ENCODE results near the gene OPTN. TPM values are rescaled to one million over a fixed set of nuclear protein-coding genes. Genes with fewer than 3 reads are reported as not detected.
A peak's percentile ranks its signal among the peaks of the same experiment; 100 is the strongest.
"Not testable (repeated sequence)": the region's sequence is repeated elsewhere in the genome, so short reads cannot be mapped to it uniquely, and the experiment has no call there.

Gene OPTN
- total RNA-seq, 1 donor from 2014 or later, result 54.1 TPM

DNA sequence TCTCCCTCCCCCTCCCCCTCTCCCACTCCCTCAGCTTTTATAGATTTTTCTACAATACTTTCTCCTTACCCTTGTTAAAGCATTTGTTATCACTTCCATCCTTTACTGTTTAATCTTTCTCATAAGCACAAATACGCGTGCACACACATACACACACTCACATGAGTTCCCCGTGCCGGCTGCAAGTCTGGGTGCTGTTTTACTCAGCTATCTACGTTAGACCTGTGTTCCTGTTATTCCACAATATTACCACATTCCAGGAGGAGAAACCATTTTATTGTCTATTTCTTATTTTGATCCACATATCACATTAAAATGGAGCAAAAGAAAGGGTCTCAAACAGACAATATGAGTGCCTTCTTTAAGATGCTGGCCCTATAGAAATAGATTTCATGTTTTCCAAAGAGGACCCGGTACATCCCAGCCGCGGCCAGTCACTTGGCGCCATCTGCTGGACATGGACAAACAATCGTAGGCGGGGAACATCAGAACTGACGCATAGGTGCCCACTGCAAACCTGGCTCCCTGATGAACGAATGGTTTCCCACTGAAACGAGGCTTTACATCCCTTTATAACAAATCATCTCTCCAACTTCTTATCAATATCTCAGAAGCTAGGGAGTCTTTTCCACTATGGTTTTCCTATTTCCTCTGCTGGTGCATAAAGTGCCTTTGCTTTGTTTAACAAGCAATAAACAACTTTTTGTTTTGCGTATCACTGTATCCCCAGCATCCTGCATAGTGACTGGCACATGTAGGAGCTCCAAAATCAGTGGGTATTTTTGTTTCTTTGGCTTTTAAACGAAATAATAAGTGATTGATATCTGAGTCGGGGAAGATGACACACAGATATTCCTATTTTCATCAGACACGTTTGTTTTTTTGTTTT is 25.2 kb upstream of the OPTN start:
- Mint-ChIP-seq H3K9me3 (peaks cover 9% of the 10 kb centered on the region), H3K4me3 (no peak overlapping the region), H3K27ac (no peak overlapping the region), H3K36me3 (ENCODE audit: low read depth) (no peaks in the 10 kb centered on the region), H3K4me1 (ENCODE audit: low read depth) (peaks cover 8% of the 10 kb centered on the region), H3K27me3 (ENCODE audit: insufficient read depth) (peaks cover 24% of the 10 kb centered on the region)
- DNase-seq (ENCODE audit: low spot score), result peak; percentile 29
- intact Hi-C loops (cut with micrococcal nuclease), result loop anchor here (1.0 to 5.0 kb wide), 3 partner anchors 24 to 363 kb away; no protein-coding TSS in a partner anchor

DNA sequence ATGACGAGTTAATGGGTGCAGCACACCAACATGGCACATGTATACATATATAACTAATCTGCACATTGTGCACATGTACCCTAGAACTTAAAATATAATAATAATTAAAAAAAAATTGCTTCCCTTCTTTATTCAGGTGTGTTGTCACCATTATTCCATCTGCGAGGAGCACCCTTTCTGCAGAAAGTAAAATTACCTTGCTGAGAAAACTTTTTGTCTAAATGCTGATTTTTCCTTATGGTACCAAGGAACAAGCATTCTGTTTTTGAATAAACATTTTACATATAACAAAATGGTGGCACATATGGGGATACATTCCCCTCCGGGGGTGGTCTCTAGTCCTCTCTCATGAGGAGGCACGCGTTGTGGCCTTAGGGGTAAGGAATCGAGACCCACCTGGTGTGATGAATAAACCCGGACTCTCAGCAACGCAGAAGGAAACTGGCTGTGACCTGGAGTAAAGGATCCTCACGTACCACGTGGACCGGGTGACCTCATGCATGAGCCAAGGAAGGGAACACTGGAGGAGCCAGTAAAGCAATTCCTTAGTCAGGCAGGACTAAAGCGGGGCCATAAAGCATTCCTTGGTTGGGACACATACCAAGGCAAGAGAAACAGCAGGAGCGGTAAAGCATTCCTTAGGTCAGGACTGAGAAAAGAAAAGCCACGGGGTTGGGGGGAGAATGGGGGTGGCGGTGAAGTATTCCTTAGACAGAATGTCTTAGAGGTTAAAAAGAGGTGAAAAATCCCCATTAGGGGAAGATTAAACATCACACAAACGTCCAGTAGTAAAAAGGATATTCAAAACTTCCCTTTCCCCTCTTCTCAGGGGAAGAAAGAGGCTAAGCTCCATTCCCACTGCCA is 20.8 kb upstream of the OPTN start:
- H3K4me1 Mint-ChIP-seq (ENCODE audit: low read depth), result peaks cover 8% of the 10 kb centered on the region
- no peaks in the 10 kb centered on the region for H3K36me3 Mint-ChIP-seq (ENCODE audit: low read depth)
- peaks cover 31% of the 10 kb centered on the region for H3K9me3 Mint-ChIP-seq
- no peak for DNase-seq (ENCODE audit: low spot score)
- H3K27ac Mint-ChIP-seq, result no peak overlapping the region
- intact Hi-C loops (cut with micrococcal nuclease), result no loop called here
- no peak overlapping the region for H3K4me3 Mint-ChIP-seq
- H3K27me3 Mint-ChIP-seq (ENCODE audit: insufficient read depth), result peaks cover 19% of the 10 kb centered on the region

DNA sequence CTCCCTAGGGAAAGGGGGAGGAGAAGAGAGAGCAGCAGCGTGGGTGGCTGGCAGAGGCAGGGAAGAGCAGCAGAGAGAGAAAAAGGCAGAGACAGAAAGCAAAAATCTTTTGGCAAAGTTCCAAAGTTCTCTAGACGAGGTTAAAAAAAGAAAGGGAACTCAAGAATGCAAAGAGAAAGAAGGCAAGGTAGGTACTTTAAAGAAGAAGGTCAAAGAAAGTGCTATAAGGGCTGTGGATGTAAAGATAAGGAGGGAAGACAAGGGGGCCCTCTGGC is 20.2 kb upstream of the OPTN start:
- Mint-ChIP-seq H3K4me3 (no peak overlapping the region), H3K9me3 (peaks cover 35% of the 10 kb centered on the region), H3K36me3 (ENCODE audit: low read depth) (peaks cover 1% of the 10 kb centered on the region), H3K27me3 (ENCODE audit: insufficient read depth) (peaks cover 16% of the 10 kb centered on the region), H3K4me1 (ENCODE audit: low read depth) (peaks cover 5% of the 10 kb centered on the region), H3K27ac (no peak overlapping the region)
- no peak for DNase-seq (ENCODE audit: low spot score)
- intact Hi-C loops (cut with micrococcal nuclease), result no loop called here

- H3K27me3 Mint-ChIP-seq (ENCODE audit: insufficient read depth), result peaks cover 7% of the 10 kb centered on the region
- H3K36me3 Mint-ChIP-seq (ENCODE audit: low read depth), result peaks cover 1% of the 10 kb centered on the region
- intact Hi-C loops (cut with micrococcal nuclease), result no loop called here
- H3K4me3 Mint-ChIP-seq, result no peak overlapping the region
- no peak overlapping the region for H3K27ac Mint-ChIP-seq
- no peaks in the 10 kb centered on the region for H3K4me1 Mint-ChIP-seq (ENCODE audit: low read depth)
- DNase-seq (ENCODE audit: low spot score), result no peak
- peaks cover 38% of the 10 kb centered on the region for H3K9me3 Mint-ChIP-seq
These were observed 19.3 kb upstream of the OPTN start for GRCh38 chr10:13080643-13081042.

- H3K4me3 Mint-ChIP-seq; H3K36me3 Mint-ChIP-seq (ENCODE audit: low read depth); H3K4me1 Mint-ChIP-seq (ENCODE audit: low read depth); H3K27me3 Mint-ChIP-seq (ENCODE audit: insufficient read depth); H3K27ac Mint-ChIP-seq; DNase-seq (ENCODE audit: low spot score); intact Hi-C loops (cut with micrococcal nuclease): not testable (repeated sequence)
- peaks cover 33% of the 10 kb centered on the region for H3K9me3 Mint-ChIP-seq
These were observed 16.3 kb upstream of the OPTN start for GRCh38 chr10:13083700-13084099.

DNA sequence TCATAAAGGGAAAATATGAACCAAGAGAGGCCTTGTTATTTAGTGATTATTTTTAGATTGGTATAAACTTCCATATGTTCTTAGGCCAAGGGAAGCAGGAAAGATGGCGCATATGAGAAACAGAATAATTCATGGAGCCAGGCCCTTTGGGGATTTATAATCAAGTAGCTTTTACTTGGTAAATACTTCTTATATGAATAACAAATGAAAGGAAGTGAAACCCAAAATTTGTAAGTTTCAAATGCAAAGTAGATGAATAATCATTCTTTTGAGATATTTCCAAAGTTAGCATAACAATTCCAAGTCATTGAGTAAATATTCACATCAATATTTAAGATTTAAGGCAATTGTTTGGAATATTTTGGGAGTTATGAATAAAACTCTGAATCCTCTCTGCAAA is 13.9 kb upstream of the OPTN start:
- Mint-ChIP-seq H3K27ac (no peak overlapping the region), H3K36me3 (ENCODE audit: low read depth) (peaks cover 1% of the 10 kb centered on the region), H3K27me3 (ENCODE audit: insufficient read depth) (peaks cover 2% of the 10 kb centered on the region), H3K9me3 (peaks cover 23% of the 10 kb centered on the region), H3K4me3 (no peak overlapping the region), H3K4me1 (ENCODE audit: low read depth) (peaks cover 6% of the 10 kb centered on the region)
- no peak for DNase-seq (ENCODE audit: low spot score)
- intact Hi-C loops (cut with micrococcal nuclease), result loop anchor here (5.0 kb wide), 1 partner anchor 184 kb away; no protein-coding TSS in a partner anchor

DNA sequence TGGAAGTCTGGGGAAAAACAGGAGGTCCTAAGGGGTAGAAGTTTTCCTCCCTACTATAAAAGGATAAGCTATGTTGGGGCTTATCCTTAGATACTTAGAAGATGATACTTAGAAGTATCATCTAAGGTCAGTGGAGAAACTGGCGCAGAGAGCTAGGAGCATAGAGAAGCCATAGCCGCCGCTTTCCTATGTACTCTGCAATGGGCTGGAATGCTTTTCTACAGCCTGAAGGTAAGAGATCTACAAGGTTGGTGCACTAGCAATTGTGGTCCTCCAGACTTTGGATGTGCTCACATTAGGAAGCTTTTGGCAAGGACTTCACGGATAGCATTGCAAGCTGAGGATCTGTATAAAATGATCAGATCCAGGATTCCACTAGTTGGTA is 12.4 kb upstream of the OPTN start:
- intact Hi-C loops (cut with micrococcal nuclease), result loop anchor here (5.0 kb wide), 1 partner anchor 185 kb away; no protein-coding TSS in a partner anchor
- Mint-ChIP-seq H3K9me3 (peaks cover 13% of the 10 kb centered on the region), H3K36me3 (ENCODE audit: low read depth) (peaks cover 1% of the 10 kb centered on the region), H3K27me3 (ENCODE audit: insufficient read depth) (peaks cover 4% of the 10 kb centered on the region), H3K4me3 (no peak overlapping the region), H3K4me1 (ENCODE audit: low read depth) (peaks cover 6% of the 10 kb centered on the region), H3K27ac (no peak overlapping the region)
- no peak for DNase-seq (ENCODE audit: low spot score)

DNA sequence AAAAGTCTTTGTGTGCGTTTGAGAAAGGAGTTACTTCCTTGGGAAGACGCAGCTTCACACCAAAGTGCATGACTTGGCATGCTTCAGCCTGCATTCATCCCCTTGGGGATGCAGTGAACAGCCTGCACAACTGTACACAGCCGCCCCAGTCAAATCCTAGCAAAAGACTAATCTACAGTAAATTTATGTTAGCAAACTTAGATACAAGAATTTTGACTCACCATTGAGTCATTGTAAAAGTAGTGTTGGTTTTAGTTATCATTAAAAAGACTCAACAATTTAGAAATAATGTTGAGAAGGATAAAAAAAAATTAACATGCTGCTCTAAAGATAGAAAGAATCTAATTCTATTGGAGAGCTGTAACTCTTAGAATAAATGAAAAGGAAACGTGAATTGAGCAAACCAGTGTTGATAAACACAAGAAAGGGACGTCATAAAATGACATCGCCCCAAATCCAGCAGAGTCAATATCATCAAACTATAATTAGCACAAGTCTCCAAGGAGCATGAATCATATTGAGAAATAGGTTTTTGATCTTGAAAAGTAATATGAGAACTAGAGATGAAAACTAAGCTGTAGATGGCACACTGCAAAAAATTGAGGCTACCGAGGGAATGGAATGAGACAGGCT is 11.9 kb upstream of the OPTN start:
- no peak for DNase-seq (ENCODE audit: low spot score)
- Mint-ChIP-seq H3K9me3 (peaks cover 13% of the 10 kb centered on the region), H3K4me1 (ENCODE audit: low read depth) (peaks cover 6% of the 10 kb centered on the region), H3K36me3 (ENCODE audit: low read depth) (peaks cover 1% of the 10 kb centered on the region), H3K4me3 (no peak overlapping the region), H3K27me3 (ENCODE audit: insufficient read depth) (peaks cover 4% of the 10 kb centered on the region), H3K27ac (no peak overlapping the region)
- intact Hi-C loops (cut with micrococcal nuclease), result loop anchor here (5.0 kb wide), 1 partner anchor 186 kb away; no protein-coding TSS in a partner anchor

DNA sequence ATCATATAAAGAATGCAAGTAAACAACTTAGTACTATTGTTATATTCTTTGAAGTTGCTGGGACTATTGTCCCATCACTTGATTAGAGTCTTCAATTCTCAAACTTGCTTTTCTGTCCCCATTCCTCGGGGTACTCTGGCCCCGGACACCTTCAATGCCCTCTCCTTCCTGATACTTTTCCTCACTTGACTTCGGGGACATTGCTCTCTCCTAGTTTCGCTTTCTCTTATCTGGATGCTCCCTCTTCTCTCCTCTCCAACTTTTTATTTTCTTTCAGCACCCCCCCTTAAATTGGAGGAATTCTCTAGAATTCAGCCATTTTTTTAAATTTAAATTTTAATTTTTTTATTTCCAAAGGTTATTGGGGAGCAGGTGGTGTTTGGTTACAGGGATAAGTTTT is 10.6 kb upstream of the OPTN start:
- H3K4me1 Mint-ChIP-seq (ENCODE audit: low read depth), result peaks cover 6% of the 10 kb centered on the region
- no peak for DNase-seq (ENCODE audit: low spot score)
- no peak overlapping the region for H3K4me3 Mint-ChIP-seq
- peaks cover 1% of the 10 kb centered on the region for H3K36me3 Mint-ChIP-seq (ENCODE audit: low read depth)
- peaks cover 7% of the 10 kb centered on the region for H3K9me3 Mint-ChIP-seq
- no peak overlapping the region for H3K27ac Mint-ChIP-seq
- peaks cover 4% of the 10 kb centered on the region for H3K27me3 Mint-ChIP-seq (ENCODE audit: insufficient read depth)
- intact Hi-C loops (cut with micrococcal nuclease), result loop anchor here (5.0 kb wide), 1 partner anchor 187 kb away; no protein-coding TSS in a partner anchor

GRCh38 chr10:13090289-13090688 is 9.7 kb upstream of the OPTN start:
- intact Hi-C loops (cut with micrococcal nuclease), result loop anchor here (10.0 kb wide), 1 partner anchor 745 kb away; the partner anchor contains the start of gene CAMK1D
- Mint-ChIP-seq H3K27ac (no peak overlapping the region), H3K9me3 (no peaks in the 10 kb centered on the region), H3K36me3 (ENCODE audit: low read depth) (no peaks in the 10 kb centered on the region), H3K27me3 (ENCODE audit: insufficient read depth) (peaks cover 4% of the 10 kb centered on the region), H3K4me3 (no peak overlapping the region), H3K4me1 (ENCODE audit: low read depth) (peaks cover 6% of the 10 kb centered on the region)
- DNase-seq (ENCODE audit: low spot score), result no peak

GRCh38 chr10:13091801-13092200 is 8.2 kb upstream of the OPTN start:
- H3K9me3 Mint-ChIP-seq, result no peaks in the 10 kb centered on the region
- no peaks in the 10 kb centered on the region for H3K36me3 Mint-ChIP-seq (ENCODE audit: low read depth)
- H3K27me3 Mint-ChIP-seq (ENCODE audit: insufficient read depth), result peaks cover 4% of the 10 kb centered on the region
- H3K27ac Mint-ChIP-seq, result no peak overlapping the region
- H3K4me3 Mint-ChIP-seq, result no peak overlapping the region
- intact Hi-C loops (cut with micrococcal nuclease), result loop anchor here (10.0 kb wide), 1 partner anchor 747 kb away; the partner anchor contains the start of gene CAMK1D
- peaks cover 8% of the 10 kb centered on the region for H3K4me1 Mint-ChIP-seq (ENCODE audit: low read depth)
- DNase-seq (ENCODE audit: low spot score), result no peak

- no peak for DNase-seq (ENCODE audit: low spot score)
- Mint-ChIP-seq H3K36me3 (ENCODE audit: low read depth) (no peaks in the 10 kb centered on the region), H3K4me3 (no peak overlapping the region), H3K27ac (no peak overlapping the region), H3K27me3 (ENCODE audit: insufficient read depth) (peaks cover 4% of the 10 kb centered on the region), H3K9me3 (no peaks in the 10 kb centered on the region), H3K4me1 (ENCODE audit: low read depth) (peaks cover 15% of the 10 kb centered on the region)
- intact Hi-C loops (cut with micrococcal nuclease), result loop anchor here (10.0 kb wide), 1 partner anchor 748 kb away; the partner anchor contains the start of gene CAMK1D
These were observed 7.5 kb upstream of the OPTN start for GRCh38 chr10:13092291-13093102.

Measured in activated T-helper 1 cell treated with anti-CD3 and anti-CD28 coated beads, Interleukin-12 subunit alpha, Interleukin-12 subunit beta, Interleukin-2, Interleukin-4 antibody, amounts not matched to agents 30 ng/mL and 10 ng/mL and 1 ng/mL, durations not matched to agents 14 hours and 24 hours and 36 hours (primary cell).